SU-DHL-6 (cell line): ENCODE data around the gene GALNT17.

Experiments
- CTCF ChIP-seq: fragments of 200-600 bp; sonication (generic); IDR thresholded peaks from one replicate; pipeline ENCODE4 v1.5.1; 2017; ENCODE audit warnings: antibody characterized with exemption, mild to moderate bottlenecking, low read length, moderate library complexity; ENCODE audit not compliant: insufficient read depth, poor library complexity, severe bottlenecking
- EZH2phosphoT487 ChIP-seq: fragments of 200-600 bp; sonication (generic), shearing (Covaris generic); conservative IDR thresholded peaks from 2 replicates; pipeline ENCODE4 v1.6.1; 2018; ENCODE audit warnings: mild to moderate bottlenecking, antibody characterized with exemption, low read length, moderate library complexity, mixed read lengths

GRCh38 chr7:71414490-71414889 is 282.5 kb downstream of the GALNT17 start:
- TF ChIP-seq CTCF (no peak), EZH2phosphoT487 (no peak)
